HG03442 (cell line): Measurements from ENCODE around the gene CHST9.
"Not testable (repeated sequence)": the region's sequence is repeated elsewhere in the genome, so short reads cannot be mapped to it uniquely, and the experiment has no call there.

Experiments used
- ATAC-seq: cut with Tn5 transposase; IDR thresholded peaks from one replicate; pipeline ENCODE4 v1.9.1; 2021; ENCODE audit warnings: mild to moderate bottlenecking, moderate library complexity; ENCODE audit not compliant: unreplicated experiment

The CHST9 gene

DNA sequence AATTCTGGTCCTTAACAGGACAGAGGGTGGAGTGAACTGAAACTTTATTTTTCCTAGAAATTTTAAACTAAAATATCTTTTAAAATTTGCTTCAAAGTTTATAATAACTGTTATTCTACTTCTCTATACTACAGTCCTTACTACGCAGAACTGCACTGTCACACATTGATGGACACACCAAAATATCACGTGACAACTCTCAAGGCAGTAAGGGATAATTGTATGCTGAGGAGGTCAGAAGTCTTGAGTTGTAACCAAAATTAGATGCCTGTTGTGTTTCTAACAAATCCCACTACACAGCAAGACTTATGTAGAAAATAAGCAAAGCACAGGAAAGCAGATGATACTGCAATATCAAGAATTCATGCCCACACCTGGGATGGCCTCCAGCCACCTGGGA is 76.3 kb downstream of the CHST9 start:
- ATAC-seq, result no peak

GRCh38 chr18:27104743-27105142 is 80.4 kb downstream of the CHST9 start:
- no peak for ATAC-seq

GRCh38 chr18:27094621-27095020 is 90.5 kb downstream of the CHST9 start:
- ATAC-seq, result no peak

GRCh38 chr18:27093290-27093689 is 91.8 kb downstream of the CHST9 start:
- ATAC-seq, result not testable (repeated sequence)

DNA sequence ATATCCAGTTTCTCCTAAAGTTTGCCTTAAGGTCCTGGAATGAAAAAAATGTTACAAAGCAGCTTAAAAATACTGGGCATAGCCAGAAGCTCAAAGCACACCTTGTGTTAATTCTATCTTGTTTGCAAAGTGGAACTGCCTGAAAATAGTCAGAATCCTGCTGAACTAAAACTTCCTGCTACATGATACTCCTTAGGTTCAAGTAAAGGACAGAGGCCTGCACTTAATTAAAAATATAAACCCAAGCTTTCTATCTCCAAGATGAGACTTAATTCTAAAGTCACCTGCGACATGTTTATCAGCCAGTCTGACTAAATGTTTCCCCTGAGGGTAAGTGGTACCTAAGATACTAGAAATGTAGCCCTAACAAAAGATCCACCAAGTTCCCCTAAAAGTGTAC is 103.4 kb downstream of the CHST9 start:
- ATAC-seq, result no peak

DNA sequence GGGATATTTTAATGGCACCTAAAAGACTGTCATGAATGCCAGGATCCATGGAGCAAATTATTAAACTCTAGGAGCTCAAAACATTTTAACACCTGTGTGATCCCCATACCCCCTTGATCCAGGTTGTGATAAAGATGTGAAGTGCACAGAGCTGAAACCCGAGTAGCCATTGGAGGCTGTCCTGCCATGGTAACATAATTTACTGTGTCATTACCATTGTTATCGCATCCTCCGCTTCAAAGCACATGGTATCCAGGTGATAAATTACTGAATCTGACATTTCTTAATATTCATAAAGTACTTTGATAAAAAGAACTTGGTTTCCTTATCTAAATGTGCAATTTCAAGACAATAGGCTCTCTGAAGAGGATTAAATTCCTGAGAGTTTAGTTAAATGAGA is 109.3 kb downstream of the CHST9 start:
- no peak for ATAC-seq

GRCh38 chr18:27073404-27073830 is 111.7 kb downstream of the CHST9 start:
- ATAC-seq, result peak; percentile 97

DNA sequence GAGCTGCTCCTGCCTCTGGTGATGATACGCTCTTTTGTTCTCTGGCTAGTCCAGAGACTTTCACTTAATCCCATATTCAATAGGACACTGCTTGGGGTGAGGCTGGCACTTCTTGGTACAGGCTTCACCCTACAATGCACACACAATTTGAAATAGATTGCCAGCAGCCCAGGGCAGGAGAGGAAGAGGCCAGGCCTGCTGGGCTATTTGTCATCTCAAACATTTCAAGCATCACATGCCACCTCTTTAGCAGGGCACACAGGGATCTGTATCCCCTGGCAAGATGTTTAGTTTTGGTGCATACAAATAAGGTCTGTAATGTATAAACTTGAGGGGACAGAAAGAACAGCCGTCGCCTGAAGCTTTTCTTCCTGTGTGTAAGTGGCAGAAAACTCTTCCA is 120.4 kb downstream of the CHST9 start:
- no peak for ATAC-seq

- ATAC-seq, result no peak
Measured at GRCh38 chr18:27062802-27063201, 122.3 kb downstream of the CHST9 start.

- ATAC-seq, result no peak
Measured at GRCh38 chr18:27061488-27062095, 123.5 kb downstream of the CHST9 start.

- ATAC-seq, result no peak
Measured at GRCh38 chr18:27057519-27058234, 127.4 kb downstream of the CHST9 start.

DNA sequence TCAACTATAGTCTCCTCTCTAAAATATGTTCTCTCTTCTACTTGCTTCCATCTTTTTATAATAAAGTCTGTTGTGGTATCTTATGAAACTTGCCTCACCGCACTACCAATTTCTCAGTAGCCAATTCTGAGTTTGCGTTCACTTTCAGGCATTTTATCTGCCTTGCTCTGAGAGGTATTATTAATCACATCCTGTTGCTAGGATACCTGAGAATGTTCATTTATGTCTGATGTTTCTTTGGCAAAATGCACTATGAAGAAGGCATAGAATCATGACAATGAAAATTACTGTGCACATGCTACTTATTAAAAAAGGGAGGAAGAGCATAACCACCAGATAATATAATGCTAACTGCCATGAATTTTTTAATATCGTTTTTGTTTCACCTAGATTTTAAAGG is 130.2 kb downstream of the CHST9 start:
- no peak for ATAC-seq

DNA sequence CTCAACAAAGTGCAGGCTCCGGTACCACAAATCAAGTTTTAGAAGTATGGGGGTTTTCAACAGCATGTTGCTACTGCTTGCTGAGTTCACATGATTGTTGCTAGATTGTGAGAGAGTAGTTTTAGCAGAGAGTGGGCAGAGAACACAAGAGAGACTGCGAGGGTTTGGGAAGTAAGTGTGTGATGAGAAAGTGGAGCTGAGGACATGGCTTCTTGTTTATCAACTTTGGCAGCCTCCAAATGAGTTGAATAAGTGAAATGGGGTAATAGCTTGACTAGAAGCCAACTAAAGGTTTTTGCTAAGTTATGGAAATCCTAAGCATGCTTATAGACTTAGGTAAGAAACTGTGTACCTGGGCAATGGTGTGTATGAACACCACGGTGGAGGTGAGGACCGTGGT is 135.1 kb downstream of the CHST9 start:
- ATAC-seq, result no peak

DNA sequence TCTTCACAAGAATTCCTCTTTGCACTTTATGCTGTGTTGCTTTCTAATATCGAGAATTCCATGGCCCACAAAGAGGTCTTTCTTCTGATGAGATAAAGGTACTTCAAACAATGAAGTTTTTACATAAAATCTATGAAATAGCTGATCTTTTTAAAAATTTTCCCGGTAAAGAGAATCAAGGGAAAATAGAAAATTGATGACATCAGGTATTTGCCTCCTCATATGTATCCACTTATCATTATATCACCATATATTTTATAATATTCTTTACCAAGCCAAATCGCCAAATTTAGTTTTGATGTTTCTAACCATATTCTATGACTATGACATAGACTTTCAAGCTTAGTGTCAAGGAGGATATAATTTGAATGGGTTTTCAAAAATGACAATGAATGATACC is 139.8 kb downstream of the CHST9 start:
- no peak for ATAC-seq

DNA sequence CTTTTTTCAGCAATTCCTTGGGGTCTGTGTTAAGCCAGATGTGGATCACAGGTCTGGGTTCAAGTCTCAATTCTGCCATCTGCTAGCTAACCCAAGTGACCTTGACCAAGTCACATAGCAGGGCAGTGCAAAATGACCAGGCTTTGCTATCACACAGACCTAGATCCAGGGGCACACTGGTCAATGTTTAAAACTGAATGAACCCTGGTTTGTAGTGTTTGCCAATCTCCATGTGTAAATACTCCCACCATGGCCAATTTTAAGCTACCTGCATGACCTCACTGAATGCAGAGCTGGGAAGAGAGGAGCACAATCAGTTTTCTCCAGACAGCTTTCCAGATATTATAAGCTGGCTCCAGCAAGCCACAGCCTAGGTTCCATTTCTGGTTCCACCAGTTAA is 142.9 kb downstream of the CHST9 start:
- no peak for ATAC-seq

DNA sequence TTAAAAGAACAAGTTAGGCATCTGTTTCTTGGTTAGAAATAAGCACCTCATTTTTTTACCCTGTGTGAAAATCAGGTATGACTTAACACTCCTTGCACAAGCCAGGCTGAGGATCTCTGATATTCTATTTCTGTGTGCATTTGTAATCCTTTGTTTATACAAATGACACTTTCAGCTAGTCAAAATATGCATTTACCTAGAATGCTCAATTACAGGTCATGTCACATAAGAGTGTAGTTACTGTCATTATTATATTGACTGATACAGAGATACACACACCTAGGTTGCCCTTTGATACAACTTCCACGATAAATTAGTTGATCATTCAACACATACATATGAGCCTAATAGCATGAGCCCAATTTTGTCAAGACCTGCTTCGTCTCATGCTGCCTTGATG is 144.3 kb downstream of the CHST9 start:
- ATAC-seq, result no peak

DNA sequence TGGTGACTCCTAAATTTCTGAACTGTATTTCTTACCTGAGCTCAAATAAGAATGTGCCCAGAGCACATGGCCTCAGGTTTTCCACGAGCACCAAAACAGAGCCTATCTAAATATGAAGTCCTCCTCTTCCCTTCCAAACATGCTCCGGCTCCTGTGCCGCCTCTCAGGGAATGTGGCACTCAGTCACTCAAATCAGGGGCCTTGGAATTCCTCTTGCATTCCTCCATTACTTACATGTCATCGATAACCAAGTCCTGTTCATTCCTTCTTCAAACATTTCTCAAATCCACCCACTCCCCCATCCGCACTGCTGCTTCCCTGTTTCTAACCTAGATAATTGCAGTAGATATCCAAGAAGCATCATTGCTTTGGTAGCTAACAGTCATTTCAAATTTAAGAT is 151.4 kb downstream of the CHST9 start:
- no peak for ATAC-seq

GRCh38 chr18:27030421-27030820 is 154.7 kb downstream of the CHST9 start:
- ATAC-seq, result no peak

- no peak for ATAC-seq
Measured at GRCh38 chr18:27022477-27022876, 162.6 kb downstream of the CHST9 start.

DNA sequence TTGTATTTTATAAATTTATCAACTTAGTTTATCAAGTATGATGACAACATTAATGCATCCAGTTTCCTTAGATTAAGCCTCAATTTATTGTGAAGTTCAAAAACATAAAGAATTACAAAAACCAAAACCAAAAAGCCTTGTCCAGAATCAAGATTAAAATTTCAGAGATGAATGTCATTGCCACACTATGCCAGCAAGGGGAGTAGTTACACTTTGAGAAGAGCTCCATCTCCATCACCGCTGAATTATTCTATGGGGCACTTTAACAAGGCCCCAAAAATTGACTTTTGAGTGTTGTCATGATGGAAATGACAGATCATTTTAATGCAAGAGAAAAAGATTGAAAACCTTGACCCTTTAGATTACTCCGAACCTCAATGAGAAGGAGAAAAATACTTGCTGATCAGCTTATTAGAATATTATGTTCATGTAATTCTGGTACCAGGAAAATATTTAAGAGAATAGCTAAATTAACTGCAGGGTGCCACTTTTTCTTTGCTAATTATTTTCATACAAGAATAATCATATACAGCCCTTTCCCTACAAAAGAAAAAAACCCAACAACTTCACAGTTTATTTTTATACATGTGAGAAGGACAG is 167.1 kb downstream of the CHST9 start:
- ATAC-seq, result no peak

DNA sequence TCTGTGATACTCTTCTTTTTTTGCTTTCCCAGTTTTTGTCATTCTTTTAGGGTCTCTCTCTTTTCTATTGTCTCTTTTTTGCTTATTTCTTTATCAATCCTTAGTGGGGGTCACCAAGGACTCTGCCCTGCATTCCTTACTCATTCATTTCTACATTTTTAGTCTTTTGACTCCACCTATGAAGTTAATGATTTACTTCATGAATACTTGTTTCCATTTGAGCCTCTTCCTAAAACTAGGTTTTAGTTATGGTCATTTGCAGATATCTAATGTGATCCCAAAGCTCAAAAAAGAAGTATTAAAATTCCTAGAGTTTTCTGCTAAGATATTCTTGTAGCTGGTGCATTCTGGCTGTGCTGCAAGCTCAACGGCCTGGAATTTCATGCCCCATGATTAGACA is 170.3 kb downstream of the CHST9 start:
- ATAC-seq, result no peak

GRCh38 chr18:27010784-27011183 is 174.3 kb downstream of the CHST9 start:
- no peak for ATAC-seq
